Left lung (tissue), 10 donors: ENCODE results near the gene ITIH1. TPM values are rescaled to one million over a fixed set of nuclear protein-coding genes. Genes with fewer than 3 reads are reported as not detected.

Experiments used
- ATAC-seq: fragments of 200-7000 bp; cut with Tn5 transposase; one replicate; pipeline ENCODE4 v1.9.1; 2020; ENCODE audit warnings: moderate library complexity
- DNase-seq, 4 donors: peaks; one replicate each; pipeline ENCODE4 v3.0.0-alpha.2; 2013 to 2020
- H3K27ac ChIP-seq, 2 donors: fragments of 200-600 bp; sonication (generic) in 1 of 2; one replicate each; pipeline versions ENCODE4 v1.5.0 to v1.8.0; 2020 to 2021
- H3K27me3 ChIP-seq, 2 donors: fragments of 200-600 bp; sonication (generic) in 1 of 2; one replicate each; pipeline versions ENCODE4 v1.5.0 to v1.8.0; 2020 to 2021
- H3K36me3 ChIP-seq, 2 donors: fragments of 200-600 bp; sonication (generic) in 1 of 2; one replicate each; pipeline versions ENCODE4 v1.5.0 to v1.8.0; 2020 to 2021
- H3K4me1 ChIP-seq, 2 donors: fragments of 200-600 bp; one replicate each; pipeline ENCODE4 v1.8.0; 2021
- H3K4me3 ChIP-seq, 2 donors: fragments of 200-600 bp; sonication (generic) in 1 of 2; one replicate each; pipeline versions ENCODE4 v1.5.0 to v1.8.0; 2020 to 2021; ENCODE audit warnings: mild to moderate bottlenecking in 1 of 2
- H3K9me3 ChIP-seq, 2 donors: fragments of 200-600 bp; sonication (generic) in 1 of 2; one replicate each; pipeline versions ENCODE4 v1.5.0 to v1.8.0; 2020 to 2021
- intact Hi-C, 2 donors: fragments of 100-400 bp; cut with DNase I; formaldehyde crosslinking; loops; one replicate each; pipeline versions ENCODE4 v1.11.2 to v1.14.2; 2022
- polyA plus RNA-seq, 6 donors: library from polyadenylated mRNA; unstranded; fragments of 120-200 nt; gene quantifications; one replicate each; pipeline ENCODE4 v1.2.1, GENCODE V29; 2013; ENCODE audit not compliant: insufficient read length in 6 of 6
- total RNA-seq, 2 donors: library from RNA; stranded (reverse); fragmentation: NEBNext Ultra II Directional; extraction: Animal tissue kit (Norgen Biotek cat#: 25700); gene quantifications; one replicate each; pipeline ENCODE4 v1.2.1, GENCODE V29; 2021
- TF ChIP-seq, protein P1 (sequence below), 2 donors: fragments of 200-600 bp; sonication (generic) in 1 of 2; IDR thresholded peaks; one replicate each; pipeline versions ENCODE4 v1.5.0 to v1.8.0; 2021; ENCODE audit warnings: antibody characterized with exemption in 2 of 2
- donor health status: DM: no; HTN: yes; CAD: no.
- donor health status: DM: no; HTN: no; CAD: no.

The ITIH1 gene
- total and polyA plus RNA-seq, 8 donors: 0.18 to 0.61 (median 0.45) TPM; not detected in 4

GRCh38 chr3:52795298-52795900 lies 18.0 kb downstream of the ITIH1 start:
- TF ChIP-seq, protein P1, sequence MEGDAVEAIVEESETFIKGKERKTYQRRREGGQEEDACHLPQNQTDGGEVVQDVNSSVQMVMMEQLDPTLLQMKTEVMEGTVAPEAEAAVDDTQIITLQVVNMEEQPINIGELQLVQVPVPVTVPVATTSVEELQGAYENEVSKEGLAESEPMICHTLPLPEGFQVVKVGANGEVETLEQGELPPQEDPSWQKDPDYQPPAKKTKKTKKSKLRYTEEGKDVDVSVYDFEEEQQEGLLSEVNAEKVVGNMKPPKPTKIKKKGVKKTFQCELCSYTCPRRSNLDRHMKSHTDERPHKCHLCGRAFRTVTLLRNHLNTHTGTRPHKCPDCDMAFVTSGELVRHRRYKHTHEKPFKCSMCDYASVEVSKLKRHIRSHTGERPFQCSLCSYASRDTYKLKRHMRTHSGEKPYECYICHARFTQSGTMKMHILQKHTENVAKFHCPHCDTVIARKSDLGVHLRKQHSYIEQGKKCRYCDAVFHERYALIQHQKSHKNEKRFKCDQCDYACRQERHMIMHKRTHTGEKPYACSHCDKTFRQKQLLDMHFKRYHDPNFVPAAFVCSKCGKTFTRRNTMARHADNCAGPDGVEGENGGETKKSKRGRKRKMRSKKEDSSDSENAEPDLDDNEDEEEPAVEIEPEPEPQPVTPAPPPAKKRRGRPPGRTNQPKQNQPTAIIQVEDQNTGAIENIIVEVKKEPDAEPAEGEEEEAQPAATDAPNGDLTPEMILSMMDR (IDR thresholded peaks at IDR 0.05): no peak
- Histone ChIP-seq H3K4me3 (no peak overlapping the region), H3K4me1 (no peaks in the 10 kb centered on the region), H3K27ac (no peak overlapping the region), H3K9me3 (no peaks in the 10 kb centered on the region), H3K27me3 (no peaks in the 10 kb centered on the region), H3K36me3 (no peaks in the 10 kb centered on the region)
- intact Hi-C loops: no loop called here
- DNase-seq (peak in 1 of 4 donors; percentile 54), ATAC-seq (no peak)

DNA sequence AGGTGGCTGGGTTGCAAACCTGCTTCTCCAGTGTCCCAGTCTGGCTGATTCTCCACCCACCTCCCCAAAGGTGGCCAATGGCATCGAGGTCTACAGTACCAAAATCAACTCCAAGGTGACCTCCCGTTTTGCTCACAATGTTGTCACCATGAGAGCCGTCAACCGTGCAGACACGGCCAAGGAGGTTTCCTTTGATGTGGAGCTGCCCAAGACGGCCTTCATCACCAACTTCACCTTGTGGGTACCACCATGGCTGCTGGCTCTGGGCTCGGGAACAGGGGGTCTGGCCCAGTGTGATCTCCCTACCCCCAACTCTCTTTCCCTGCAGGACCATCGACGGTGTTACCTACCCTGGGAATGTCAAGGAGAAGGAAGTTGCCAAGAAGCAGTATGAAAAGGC lies 19.0 kb downstream of the ITIH1 start:
- H3K27ac ChIP-seq: no peak overlapping the region
- no peaks in the 10 kb centered on the region for H3K4me1 ChIP-seq
- ATAC-seq (no peak), DNase-seq (peak in 1 of 4 donors; percentile 46)
- H3K4me3 ChIP-seq: no peak overlapping the region
- TF ChIP-seq, protein P1 (IDR thresholded peaks at IDR 0.05): no peak
- intact Hi-C loops: no loop called here
- no peaks in the 10 kb centered on the region for H3K36me3 ChIP-seq
- H3K27me3 ChIP-seq: no peaks in the 10 kb centered on the region
- no peaks in the 10 kb centered on the region for H3K9me3 ChIP-seq

DNA sequence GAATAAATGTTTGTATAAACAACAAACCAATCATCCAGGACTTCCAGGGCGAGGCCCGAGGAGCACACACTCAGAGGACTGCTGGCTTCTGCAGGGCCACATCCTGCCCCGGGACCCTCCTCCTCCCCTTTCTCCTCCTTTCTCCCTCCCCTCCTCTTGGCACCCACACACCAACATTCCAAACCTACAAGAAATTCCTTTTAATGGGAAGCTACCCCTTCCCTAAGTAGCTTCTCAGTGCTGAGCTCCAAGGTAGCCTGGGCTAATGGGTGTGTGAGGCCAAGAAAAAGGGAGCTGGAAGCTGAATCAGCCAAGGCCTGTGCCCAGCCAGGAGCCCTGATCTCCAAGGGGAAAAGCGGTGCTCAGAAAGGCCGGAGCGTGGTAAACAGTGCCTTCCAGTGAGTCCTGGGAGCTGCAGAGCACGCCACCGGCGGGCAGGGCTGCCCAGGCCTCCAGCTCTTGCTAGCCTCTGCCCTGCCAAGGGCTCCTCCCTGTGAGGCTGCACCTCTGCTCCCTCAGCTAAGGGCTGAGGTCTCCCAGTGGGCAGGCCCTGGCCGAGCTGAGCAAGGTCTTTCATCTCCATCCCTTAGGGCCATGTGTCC lies 21.1 kb downstream of the ITIH1 start:
- no peak for ATAC-seq

GRCh38 chr3:52798978-52799476 lies 21.6 kb downstream of the ITIH1 start:
- Histone ChIP-seq H3K27ac (no peak overlapping the region), H3K36me3 (no peaks in the 10 kb centered on the region), H3K9me3 (no peaks in the 10 kb centered on the region), H3K4me1 (no peaks in the 10 kb centered on the region), H3K27me3 (no peaks in the 10 kb centered on the region), H3K4me3 (no peak overlapping the region)
- no peak for DNase-seq
- ATAC-seq: peak; percentile 48
- TF ChIP-seq, protein P1 (IDR thresholded peaks at IDR 0.05): peak in 1 of 2 donors; percentile 42
- intact Hi-C loops: no loop called here

More for the DNA sequence above, 21.1 kb downstream of the ITIH1 start:
- TF ChIP-seq, protein P1 (IDR thresholded peaks at IDR 0.05): no peak
- no peak overlapping the region for H3K27ac ChIP-seq
- intact Hi-C loops: no loop called here
- no peaks in the 10 kb centered on the region for H3K27me3 ChIP-seq
- H3K36me3 ChIP-seq: no peaks in the 10 kb centered on the region
- H3K9me3 ChIP-seq: no peaks in the 10 kb centered on the region
- H3K4me1 ChIP-seq: no peaks in the 10 kb centered on the region
- H3K4me3 ChIP-seq: no peak overlapping the region
- DNase-seq: no peak

DNA sequence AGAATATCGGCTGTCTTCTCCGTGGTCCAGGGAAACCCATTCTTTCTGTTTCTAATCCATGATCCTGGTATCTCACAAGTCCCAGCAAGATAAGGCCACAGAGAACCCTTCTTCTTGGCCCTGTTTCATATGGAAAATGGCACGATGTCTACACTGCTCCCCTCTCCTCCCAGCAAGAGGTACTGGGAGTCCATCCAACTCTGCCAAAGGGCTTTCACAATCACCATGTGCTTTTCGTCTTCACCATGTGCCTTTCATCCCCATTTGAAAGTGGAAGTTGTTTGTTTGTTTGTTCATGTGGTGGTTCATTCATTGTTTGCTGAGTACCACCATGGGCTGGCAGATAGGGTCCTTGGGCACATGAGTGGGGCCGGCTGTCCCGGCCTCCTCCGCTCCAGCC lies 22.7 kb downstream of the ITIH1 start:
- Histone ChIP-seq H3K4me1 (no peaks in the 10 kb centered on the region), H3K36me3 (no peaks in the 10 kb centered on the region), H3K4me3 (no peak overlapping the region), H3K9me3 (no peaks in the 10 kb centered on the region), H3K27ac (no peak overlapping the region), H3K27me3 (no peaks in the 10 kb centered on the region)
- no peak for ATAC-seq
- intact Hi-C loops: no loop called here
- TF ChIP-seq, protein P1 (IDR thresholded peaks at IDR 0.05): no peak
- no peak for DNase-seq
